K562 (cell line): ENCODE results near the gene LRMDA.

Experiments used
- ATF2 ChIP-seq: sonication (generic); formaldehyde crosslinking; IDR thresholded peaks from 2 replicates; pipeline ENCODE4 v1.8.1; 2022; ENCODE audit warnings: missing genetic modification reagents
- BHLHE40 ChIP-seq: IDR thresholded peaks from 2 replicates; pipeline ENCODE4 v1.6.1; 2011; ENCODE audit warnings: low read length, improper control_type of control experiment
- CEBPB ChIP-seq: fragments of 450-650 bp; IDR thresholded peaks from 2 replicates; pipeline ENCODE4 v1.6.1; 2016; ENCODE audit warnings: missing genetic modification characterization, missing compliant biosample characterization
- POLR2A ChIP-seq: fragments of 450-650 bp; conservative IDR thresholded peaks from 2 replicates; pipeline ENCODE4 v1.6.1; 2016
- POLR2AphosphoS5 ChIP-seq: IDR thresholded peaks from 2 replicates; pipeline ENCODE4 v1.6.1; 2011; ENCODE audit warnings: mild to moderate bottlenecking, low read depth, low read length, moderate library complexity; ENCODE audit not compliant: control insufficient read depth, insufficient read depth
- ZBTB8A ChIP-seq: fragments of 450-650 bp; IDR thresholded peaks from 2 replicates; pipeline ENCODE4 v1.6.1; 2018; ENCODE audit warnings: mild to moderate bottlenecking, moderate library complexity; ENCODE audit not compliant: partially characterized antibody
- ZNF586 ChIP-seq: fragments of 450-650 bp; formaldehyde crosslinking; conservative IDR thresholded peaks from 2 replicates; pipeline ENCODE4 v1.4.0; 2020; ENCODE audit warnings: mild to moderate bottlenecking, moderate library complexity

- TF ChIP-seq ZNF586 (CRISPR knock-in tag), result no peak
- TF ChIP-seq BHLHE40, result no peak
- TF ChIP-seq ZBTB8A, result no peak
- no peak for TF ChIP-seq POLR2AphosphoS5
- TF ChIP-seq POLR2A, result no peak
- no peak for TF ChIP-seq CEBPB
- TF ChIP-seq ATF2 (CRISPR knock-in tag), result no peak
These were observed 109.0 kb downstream of the LRMDA start for GRCh38 chr10:75540357-75540966.
